Stomach (tissue), 4 donors: ENCODE results near the gene NYNRIN.

Experiments used
- CTCF ChIP-seq, 7 experiments: fragments of 450-650 bp in 4 of 7; fragments of 200-600 bp in 3 of 7; sonication (generic) in 3 of 7; IDR thresholded peaks; one replicate each; pipeline ENCODE4 v1.5.1; 2016 to 2019; ENCODE audit warnings: antibody characterized with exemption in 7 of 7, control low read depth in 2 of 7, mild to moderate bottlenecking in 1 of 7
- EP300 ChIP-seq: sonication (generic); formaldehyde crosslinking; IDR thresholded peaks from one replicate; pipeline ENCODE4 v1.6.1; 2017; ENCODE audit warnings: antibody characterized with exemption
- POLR2AphosphoS5 ChIP-seq, 3 donors: sonication (generic); formaldehyde crosslinking; IDR thresholded peaks; one replicate each; pipeline ENCODE4 v1.6.1; 2016; ENCODE audit warnings: antibody characterized with exemption in 3 of 3

- TF ChIP-seq CTCF (IDR thresholded peaks at IDR 0.05) (no peak), POLR2AphosphoS5 (IDR thresholded peaks at IDR 0.05) (no peak), EP300 (no peak)
These were observed 10.4 kb downstream of the NYNRIN start for GRCh38 chr14:24409192-24409591.
